Measurements from ENCODE around the gene MAP3K14.

- TF ChIP-seq EZH2 (optimal IDR thresholded peaks at IDR 0.05; ENCODE audit: low read depth, low read length), result no peak
- no peak for TF ChIP-seq CTCF (IDR thresholded peaks at IDR 0.05; ENCODE audit: low read length)
- TF ChIP-seq EZH2phosphoT487 (IDR thresholded peaks at IDR 0.05; ENCODE audit: low read length), result no peak
These were observed 28.4 kb upstream of the MAP3K14 start for GRCh38 chr17:45345246-45345553.

All from MM.1S (cell line).